ENCODE data around the gene SHISAL2B. TPM values are rescaled to one million over a fixed set of nuclear protein-coding genes. Genes with fewer than 3 reads are reported as not detected.

SHISAL2B gene
- total RNA-seq, 1 experiment from 2014 or later, result 15.2 TPM

DNA sequence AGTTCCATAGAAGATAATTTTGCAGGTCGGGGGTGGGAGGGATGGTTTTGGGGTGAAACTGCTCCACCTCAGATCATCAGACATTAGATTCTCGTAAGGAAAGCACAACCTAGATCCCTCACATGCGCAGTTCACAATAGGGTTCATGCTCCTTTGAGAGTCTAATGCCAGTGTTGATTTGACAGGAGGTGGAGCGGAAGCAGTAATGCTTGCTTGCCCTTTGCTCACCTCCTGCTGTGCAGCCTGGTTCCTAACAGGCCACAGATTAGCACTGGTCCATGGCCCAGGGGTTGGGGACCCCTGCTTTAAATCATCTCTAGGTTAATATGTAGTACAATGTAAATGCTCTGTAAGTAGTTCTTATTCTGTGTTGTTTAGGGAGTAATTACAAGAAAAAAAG lies 10.5 kb downstream of the SHISAL2B start:
- Mint-ChIP-seq H3K36me3 (peaks cover 50% of the 10 kb centered on the region), H3K27ac (no peak overlapping the region), H3K4me1 (peaks cover 36% of the 10 kb centered on the region), H3K27me3 (ENCODE audit: low read depth) (no peaks in the 10 kb centered on the region), H3K4me3 (no peak overlapping the region), H3K9me3 (peaks cover 47% of the 10 kb centered on the region)
- ChIA-PET CTCF (no interaction called here), POLR2A (no interaction called here)
- TF ChIP-seq ESRRA (CRISPR knock-in tag; IDR thresholded peaks at IDR 0.05; ENCODE audit: borderline replicate concordance), result no peak
- no peak for TF ChIP-seq NR1H2 (CRISPR knock-in tag; IDR thresholded peaks at IDR 0.05)
- no peak for TF ChIP-seq EMX1 (CRISPR knock-in tag; IDR thresholded peaks at IDR 0.05)
- TF ChIP-seq ZNF138 (CRISPR knock-in tag; conservative IDR thresholded peaks at IDR 0.05), result no peak
- no peak for TF ChIP-seq ATF1 (CRISPR knock-in tag; IDR thresholded peaks at IDR 0.05)
- TF ChIP-seq SMAD3 (CRISPR knock-in tag; IDR thresholded peaks at IDR 0.05; ENCODE audit: borderline replicate concordance), result no peak
- TF ChIP-seq, protein P1, sequence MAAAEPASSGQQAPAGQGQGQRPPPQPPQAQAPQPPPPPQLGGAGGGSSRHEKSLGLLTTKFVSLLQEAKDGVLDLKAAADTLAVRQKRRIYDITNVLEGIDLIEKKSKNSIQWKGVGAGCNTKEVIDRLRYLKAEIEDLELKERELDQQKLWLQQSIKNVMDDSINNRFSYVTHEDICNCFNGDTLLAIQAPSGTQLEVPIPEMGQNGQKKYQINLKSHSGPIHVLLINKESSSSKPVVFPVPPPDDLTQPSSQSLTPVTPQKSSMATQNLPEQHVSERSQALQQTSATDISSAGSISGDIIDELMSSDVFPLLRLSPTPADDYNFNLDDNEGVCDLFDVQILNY (CRISPR knock-in tag; IDR thresholded peaks at IDR 0.05), result no peak
- TF ChIP-seq GABPB1 (CRISPR knock-in tag; IDR thresholded peaks at IDR 0.05), result no peak
- no peak for TF ChIP-seq OVOL2 (CRISPR knock-in tag; IDR thresholded peaks at IDR 0.05; ENCODE audit: borderline replicate concordance)
- TF ChIP-seq, protein P2, sequence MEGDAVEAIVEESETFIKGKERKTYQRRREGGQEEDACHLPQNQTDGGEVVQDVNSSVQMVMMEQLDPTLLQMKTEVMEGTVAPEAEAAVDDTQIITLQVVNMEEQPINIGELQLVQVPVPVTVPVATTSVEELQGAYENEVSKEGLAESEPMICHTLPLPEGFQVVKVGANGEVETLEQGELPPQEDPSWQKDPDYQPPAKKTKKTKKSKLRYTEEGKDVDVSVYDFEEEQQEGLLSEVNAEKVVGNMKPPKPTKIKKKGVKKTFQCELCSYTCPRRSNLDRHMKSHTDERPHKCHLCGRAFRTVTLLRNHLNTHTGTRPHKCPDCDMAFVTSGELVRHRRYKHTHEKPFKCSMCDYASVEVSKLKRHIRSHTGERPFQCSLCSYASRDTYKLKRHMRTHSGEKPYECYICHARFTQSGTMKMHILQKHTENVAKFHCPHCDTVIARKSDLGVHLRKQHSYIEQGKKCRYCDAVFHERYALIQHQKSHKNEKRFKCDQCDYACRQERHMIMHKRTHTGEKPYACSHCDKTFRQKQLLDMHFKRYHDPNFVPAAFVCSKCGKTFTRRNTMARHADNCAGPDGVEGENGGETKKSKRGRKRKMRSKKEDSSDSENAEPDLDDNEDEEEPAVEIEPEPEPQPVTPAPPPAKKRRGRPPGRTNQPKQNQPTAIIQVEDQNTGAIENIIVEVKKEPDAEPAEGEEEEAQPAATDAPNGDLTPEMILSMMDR (IDR thresholded peaks at IDR 0.05), result no peak
- no peak for TF ChIP-seq ZNF423 (CRISPR knock-in tag; IDR thresholded peaks at IDR 0.05)
- TF ChIP-seq, protein P3, sequence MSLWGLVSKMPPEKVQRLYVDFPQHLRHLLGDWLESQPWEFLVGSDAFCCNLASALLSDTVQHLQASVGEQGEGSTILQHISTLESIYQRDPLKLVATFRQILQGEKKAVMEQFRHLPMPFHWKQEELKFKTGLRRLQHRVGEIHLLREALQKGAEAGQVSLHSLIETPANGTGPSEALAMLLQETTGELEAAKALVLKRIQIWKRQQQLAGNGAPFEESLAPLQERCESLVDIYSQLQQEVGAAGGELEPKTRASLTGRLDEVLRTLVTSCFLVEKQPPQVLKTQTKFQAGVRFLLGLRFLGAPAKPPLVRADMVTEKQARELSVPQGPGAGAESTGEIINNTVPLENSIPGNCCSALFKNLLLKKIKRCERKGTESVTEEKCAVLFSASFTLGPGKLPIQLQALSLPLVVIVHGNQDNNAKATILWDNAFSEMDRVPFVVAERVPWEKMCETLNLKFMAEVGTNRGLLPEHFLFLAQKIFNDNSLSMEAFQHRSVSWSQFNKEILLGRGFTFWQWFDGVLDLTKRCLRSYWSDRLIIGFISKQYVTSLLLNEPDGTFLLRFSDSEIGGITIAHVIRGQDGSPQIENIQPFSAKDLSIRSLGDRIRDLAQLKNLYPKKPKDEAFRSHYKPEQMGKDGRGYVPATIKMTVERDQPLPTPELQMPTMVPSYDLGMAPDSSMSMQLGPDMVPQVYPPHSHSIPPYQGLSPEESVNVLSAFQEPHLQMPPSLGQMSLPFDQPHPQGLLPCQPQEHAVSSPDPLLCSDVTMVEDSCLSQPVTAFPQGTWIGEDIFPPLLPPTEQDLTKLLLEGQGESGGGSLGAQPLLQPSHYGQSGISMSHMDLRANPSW (CRISPR knock-in tag; conservative IDR thresholded peaks at IDR 0.05; ENCODE audit: low read depth), result no peak
- TF ChIP-seq, protein P4, sequence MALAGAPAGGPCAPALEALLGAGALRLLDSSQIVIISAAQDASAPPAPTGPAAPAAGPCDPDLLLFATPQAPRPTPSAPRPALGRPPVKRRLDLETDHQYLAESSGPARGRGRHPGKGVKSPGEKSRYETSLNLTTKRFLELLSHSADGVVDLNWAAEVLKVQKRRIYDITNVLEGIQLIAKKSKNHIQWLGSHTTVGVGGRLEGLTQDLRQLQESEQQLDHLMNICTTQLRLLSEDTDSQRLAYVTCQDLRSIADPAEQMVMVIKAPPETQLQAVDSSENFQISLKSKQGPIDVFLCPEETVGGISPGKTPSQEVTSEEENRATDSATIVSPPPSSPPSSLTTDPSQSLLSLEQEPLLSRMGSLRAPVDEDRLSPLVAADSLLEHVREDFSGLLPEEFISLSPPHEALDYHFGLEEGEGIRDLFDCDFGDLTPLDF (CRISPR knock-in tag; IDR thresholded peaks at IDR 0.05), result no peak
- TF ChIP-seq, protein P5, sequence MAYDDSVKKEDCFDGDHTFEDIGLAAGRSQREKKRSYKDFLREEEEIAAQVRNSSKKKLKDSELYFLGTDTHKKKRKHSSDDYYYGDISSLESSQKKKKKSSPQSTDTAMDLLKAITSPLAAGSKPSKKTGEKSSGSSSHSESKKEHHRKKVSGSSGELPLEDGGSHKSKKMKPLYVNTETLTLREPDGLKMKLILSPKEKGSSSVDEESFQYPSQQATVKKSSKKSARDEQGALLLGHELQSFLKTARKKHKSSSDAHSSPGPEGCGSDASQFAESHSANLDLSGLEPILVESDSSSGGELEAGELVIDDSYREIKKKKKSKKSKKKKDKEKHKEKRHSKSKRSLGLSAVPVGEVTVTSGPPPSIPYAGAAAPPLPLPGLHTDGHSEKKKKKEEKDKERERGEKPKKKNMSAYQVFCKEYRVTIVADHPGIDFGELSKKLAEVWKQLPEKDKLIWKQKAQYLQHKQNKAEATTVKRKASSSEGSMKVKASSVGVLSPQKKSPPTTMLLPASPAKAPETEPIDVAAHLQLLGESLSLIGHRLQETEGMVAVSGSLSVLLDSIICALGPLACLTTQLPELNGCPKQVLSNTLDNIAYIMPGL (CRISPR knock-in tag; IDR thresholded peaks at IDR 0.05), result no peak
- TF ChIP-seq, protein P6, sequence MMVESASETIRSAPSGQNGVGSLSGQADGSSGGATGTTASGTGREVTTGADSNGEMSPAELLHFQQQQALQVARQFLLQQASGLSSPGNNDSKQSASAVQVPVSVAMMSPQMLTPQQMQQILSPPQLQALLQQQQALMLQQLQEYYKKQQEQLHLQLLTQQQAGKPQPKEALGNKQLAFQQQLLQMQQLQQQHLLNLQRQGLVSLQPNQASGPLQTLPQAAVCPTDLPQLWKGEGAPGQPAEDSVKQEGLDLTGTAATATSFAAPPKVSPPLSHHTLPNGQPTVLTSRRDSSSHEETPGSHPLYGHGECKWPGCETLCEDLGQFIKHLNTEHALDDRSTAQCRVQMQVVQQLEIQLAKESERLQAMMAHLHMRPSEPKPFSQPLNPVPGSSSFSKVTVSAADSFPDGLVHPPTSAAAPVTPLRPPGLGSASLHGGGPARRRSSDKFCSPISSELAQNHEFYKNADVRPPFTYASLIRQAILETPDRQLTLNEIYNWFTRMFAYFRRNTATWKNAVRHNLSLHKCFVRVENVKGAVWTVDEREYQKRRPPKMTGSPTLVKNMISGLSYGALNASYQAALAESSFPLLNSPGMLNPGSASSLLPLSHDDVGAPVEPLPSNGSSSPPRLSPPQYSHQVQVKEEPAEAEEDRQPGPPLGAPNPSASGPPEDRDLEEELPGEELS (CRISPR knock-in tag; IDR thresholded peaks at IDR 0.05), result no peak
- no peak for TF ChIP-seq RORB (CRISPR knock-in tag; IDR thresholded peaks at IDR 0.05)
- TF ChIP-seq RELA (CRISPR knock-in tag; IDR thresholded peaks at IDR 0.05; ENCODE audit: borderline replicate concordance), result no peak
- TF ChIP-seq, protein P7, sequence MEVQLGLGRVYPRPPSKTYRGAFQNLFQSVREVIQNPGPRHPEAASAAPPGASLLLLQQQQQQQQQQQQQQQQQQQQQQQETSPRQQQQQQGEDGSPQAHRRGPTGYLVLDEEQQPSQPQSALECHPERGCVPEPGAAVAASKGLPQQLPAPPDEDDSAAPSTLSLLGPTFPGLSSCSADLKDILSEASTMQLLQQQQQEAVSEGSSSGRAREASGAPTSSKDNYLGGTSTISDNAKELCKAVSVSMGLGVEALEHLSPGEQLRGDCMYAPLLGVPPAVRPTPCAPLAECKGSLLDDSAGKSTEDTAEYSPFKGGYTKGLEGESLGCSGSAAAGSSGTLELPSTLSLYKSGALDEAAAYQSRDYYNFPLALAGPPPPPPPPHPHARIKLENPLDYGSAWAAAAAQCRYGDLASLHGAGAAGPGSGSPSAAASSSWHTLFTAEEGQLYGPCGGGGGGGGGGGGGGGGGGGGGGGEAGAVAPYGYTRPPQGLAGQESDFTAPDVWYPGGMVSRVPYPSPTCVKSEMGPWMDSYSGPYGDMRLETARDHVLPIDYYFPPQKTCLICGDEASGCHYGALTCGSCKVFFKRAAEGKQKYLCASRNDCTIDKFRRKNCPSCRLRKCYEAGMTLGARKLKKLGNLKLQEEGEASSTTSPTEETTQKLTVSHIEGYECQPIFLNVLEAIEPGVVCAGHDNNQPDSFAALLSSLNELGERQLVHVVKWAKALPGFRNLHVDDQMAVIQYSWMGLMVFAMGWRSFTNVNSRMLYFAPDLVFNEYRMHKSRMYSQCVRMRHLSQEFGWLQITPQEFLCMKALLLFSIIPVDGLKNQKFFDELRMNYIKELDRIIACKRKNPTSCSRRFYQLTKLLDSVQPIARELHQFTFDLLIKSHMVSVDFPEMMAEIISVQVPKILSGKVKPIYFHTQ (CRISPR knock-in tag; IDR thresholded peaks at IDR 0.05), result no peak
- TF ChIP-seq SMAD4 (CRISPR knock-in tag; IDR thresholded peaks at IDR 0.05), result no peak
- DNase-seq (ENCODE audit: low spot score) (no peak), ATAC-seq (no peak)

Data from WTC11 (cell line).